HepG2 (cell line): ENCODE results near the gene BICRAL. TPM values are rescaled to one million over a fixed set of nuclear protein-coding genes. Genes with fewer than 3 reads are reported as not detected.

Source experiments
- ARNT ChIP-seq: fragments of 450-650 bp; IDR thresholded peaks from 2 replicates; pipeline ENCODE4 v1.6.1; 2017
- ETV5 ChIP-seq: IDR thresholded peaks from 2 replicates; pipeline ENCODE4 v1.6.1; 2018; ENCODE audit warnings: missing biosample characterization, missing genetic modification reagents, inconsistent platforms, borderline replicate concordance
- KDM4B ChIP-seq: sonication (generic); formaldehyde crosslinking; IDR thresholded peaks from 2 replicates; pipeline ENCODE4 v1.4.0; 2020; ENCODE audit warnings: missing genetic modification reagents
- MBNL3 ChIP-seq: fragments of 250-450 bp; sonication (Bioruptor Pico); conservative IDR thresholded peaks from 2 replicates; pipeline ENCODE4 v1.8.0; 2022; ENCODE audit warnings: mild to moderate bottlenecking, inconsistent platforms
- NFIB ChIP-seq: sonication (generic); formaldehyde crosslinking; IDR thresholded peaks from 2 replicates; pipeline ENCODE4 v1.9.0; 2021; ENCODE audit warnings: missing genetic modification reagents, mild to moderate bottlenecking, borderline replicate concordance
- NFYB ChIP-seq: sonication (generic); formaldehyde crosslinking; IDR thresholded peaks from 2 replicates; pipeline ENCODE4 v1.4.0; 2020; ENCODE audit warnings: missing genetic modification reagents
- TBP ChIP-seq: sonication (generic); formaldehyde crosslinking; IDR thresholded peaks from 2 replicates; pipeline ENCODE4 v1.5.0; 2020; ENCODE audit warnings: missing genetic modification reagents
- TOPORS ChIP-seq: sonication (generic); formaldehyde crosslinking; IDR thresholded peaks from 2 replicates; pipeline ENCODE4 v1.8.0; 2023; ENCODE audit warnings: mild to moderate bottlenecking, missing genetic modification reagents
- ZBTB42 ChIP-seq: sonication (generic); formaldehyde crosslinking; IDR thresholded peaks from 2 replicates; pipeline ENCODE4 v1.5.0; 2020; ENCODE audit warnings: mild to moderate bottlenecking, missing genetic modification reagents
- ZFAT ChIP-seq: sonication (generic); formaldehyde crosslinking; conservative IDR thresholded peaks from 2 replicates; pipeline ENCODE4 v1.8.1; 2023; ENCODE audit warnings: missing genetic modification reagents, inconsistent platforms
- ZNF234 ChIP-seq: sonication (generic); formaldehyde crosslinking; conservative IDR thresholded peaks from 2 replicates; pipeline ENCODE4 v1.5.1; 2020; ENCODE audit warnings: mild to moderate bottlenecking, missing genetic modification reagents
- ZNF256 ChIP-seq: sonication (generic); formaldehyde crosslinking; conservative IDR thresholded peaks from 2 replicates; pipeline ENCODE4 v1.4.0; 2020; ENCODE audit warnings: missing genetic modification reagents
- ZNF260 ChIP-seq: sonication (generic); formaldehyde crosslinking; IDR thresholded peaks from 2 replicates; pipeline ENCODE4 v1.4.0; 2020; ENCODE audit warnings: missing genetic modification reagents, low read depth, mild to moderate bottlenecking, borderline replicate concordance
- ZNF431 ChIP-seq: sonication (generic); formaldehyde crosslinking; IDR thresholded peaks from 2 replicates; pipeline ENCODE4 v1.9.0; 2022; ENCODE audit warnings: missing genetic modification reagents, low read depth, mild to moderate bottlenecking, borderline replicate concordance
- ZNF878 ChIP-seq: sonication (generic); formaldehyde crosslinking; IDR thresholded peaks from 2 replicates; pipeline ENCODE4 v1.8.1; 2023; ENCODE audit warnings: mild to moderate bottlenecking, missing genetic modification reagents, moderate library complexity
- polyA plus RNA-seq, 8 experiments: library from polyadenylated mRNA; depleted of rRNA in 3 of 8; stranded (reverse) in 7 of 8; unstranded in 1 of 8; fragments of >200 nt; fragmentation: Illumina TruSeq in 4 of 8; extraction: Trizol in 4 of 8; gene quantifications; 2 replicates each; pipeline versions ENCODE4 v1.2.1 to v1.2.3, GENCODE V29; 2011 to 2016; ENCODE audit warnings: low read depth in 4 of 8, missing spikeins in 1 of 8, mixed read lengths in 1 of 8; ENCODE audit not compliant: insufficient read depth in 1 of 8
- total RNA-seq, 5 experiments: library from RNA; depleted of rRNA; stranded (reverse); fragments of >200 nt; fragmentation: Illumina TruSeq; extraction: Trizol; gene quantifications; 2 replicates each; pipeline ENCODE4 v1.2.3, GENCODE V29; 2016; ENCODE audit warnings: low read depth in 1 of 5
- TF ChIP-seq, protein P1 (sequence below): sonication (generic); formaldehyde crosslinking; IDR thresholded peaks from 2 replicates; pipeline ENCODE4 v1.5.1; 2020; ENCODE audit warnings: mild to moderate bottlenecking, moderate library complexity, missing genetic modification reagents
- TF ChIP-seq, protein P2 (sequence below): IDR thresholded peaks from 2 replicates; pipeline ENCODE4 v1.6.1; 2012; ENCODE audit warnings: low read depth, low read length, improper control_type of control experiment
- TF ChIP-seq, protein P3 (sequence below): sonication (generic); formaldehyde crosslinking; IDR thresholded peaks from 2 replicates; pipeline ENCODE4 v1.4.0; 2020; ENCODE audit warnings: missing genetic modification reagents, borderline replicate concordance
- TF ChIP-seq, protein P4 (sequence below): sonication (generic); formaldehyde crosslinking; IDR thresholded peaks from 2 replicates; pipeline ENCODE4 v1.5.0; 2020; ENCODE audit warnings: missing genetic modification reagents

BICRAL gene
- total and polyA plus RNA-seq, 2 of the 13 experiments (the other 11 are each of a cell fraction or from before 2014, with no cell fraction given), result 5.0 to 13.5 TPM

DNA sequence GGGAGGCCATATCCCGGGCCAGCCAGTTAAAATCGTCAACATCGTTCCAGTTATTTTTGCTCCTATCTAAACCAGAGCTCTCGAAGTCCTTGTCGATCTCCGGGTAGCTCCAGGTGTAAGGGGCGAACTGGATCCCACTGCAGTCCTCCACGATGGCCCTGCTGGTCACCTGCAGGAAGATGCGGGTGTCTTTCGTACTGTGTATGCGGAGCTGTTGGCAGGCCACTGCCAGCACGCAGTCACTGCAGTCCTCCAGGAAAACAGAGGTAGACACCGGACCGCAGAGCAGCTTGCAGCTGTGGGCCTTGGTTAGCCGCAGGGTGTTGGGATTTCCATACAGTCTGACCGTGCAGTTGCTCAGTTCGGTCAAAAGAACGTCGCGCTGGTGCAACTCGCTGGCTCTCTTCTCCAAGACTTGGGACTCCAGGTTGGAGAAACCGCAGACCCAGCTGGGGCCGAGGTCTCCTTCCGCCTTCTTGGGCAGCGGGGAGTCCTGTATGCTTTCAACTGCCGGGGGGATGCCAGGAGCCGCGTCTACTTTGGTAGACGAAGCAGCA, 36.7 kb upstream of the BICRAL start (continued):
- TF ChIP-seq, protein P1, sequence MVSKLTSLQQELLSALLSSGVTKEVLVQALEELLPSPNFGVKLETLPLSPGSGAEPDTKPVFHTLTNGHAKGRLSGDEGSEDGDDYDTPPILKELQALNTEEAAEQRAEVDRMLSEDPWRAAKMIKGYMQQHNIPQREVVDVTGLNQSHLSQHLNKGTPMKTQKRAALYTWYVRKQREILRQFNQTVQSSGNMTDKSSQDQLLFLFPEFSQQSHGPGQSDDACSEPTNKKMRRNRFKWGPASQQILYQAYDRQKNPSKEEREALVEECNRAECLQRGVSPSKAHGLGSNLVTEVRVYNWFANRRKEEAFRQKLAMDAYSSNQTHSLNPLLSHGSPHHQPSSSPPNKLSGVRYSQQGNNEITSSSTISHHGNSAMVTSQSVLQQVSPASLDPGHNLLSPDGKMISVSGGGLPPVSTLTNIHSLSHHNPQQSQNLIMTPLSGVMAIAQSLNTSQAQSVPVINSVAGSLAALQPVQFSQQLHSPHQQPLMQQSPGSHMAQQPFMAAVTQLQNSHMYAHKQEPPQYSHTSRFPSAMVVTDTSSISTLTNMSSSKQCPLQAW (CRISPR knock-in tag), result 0 out of 2 replicates have a peak, but pooled peaks have one; percentile 28
- TF ChIP-seq ZNF260 (CRISPR knock-in tag), result no peak
- TF ChIP-seq ZFAT (CRISPR knock-in tag), result no peak
- 0 out of 2 replicates have a peak, but pooled peaks have one; percentile 6 for TF ChIP-seq TOPORS (CRISPR knock-in tag)
- no peak for TF ChIP-seq ZNF256 (CRISPR knock-in tag)
- TF ChIP-seq, protein P2, sequence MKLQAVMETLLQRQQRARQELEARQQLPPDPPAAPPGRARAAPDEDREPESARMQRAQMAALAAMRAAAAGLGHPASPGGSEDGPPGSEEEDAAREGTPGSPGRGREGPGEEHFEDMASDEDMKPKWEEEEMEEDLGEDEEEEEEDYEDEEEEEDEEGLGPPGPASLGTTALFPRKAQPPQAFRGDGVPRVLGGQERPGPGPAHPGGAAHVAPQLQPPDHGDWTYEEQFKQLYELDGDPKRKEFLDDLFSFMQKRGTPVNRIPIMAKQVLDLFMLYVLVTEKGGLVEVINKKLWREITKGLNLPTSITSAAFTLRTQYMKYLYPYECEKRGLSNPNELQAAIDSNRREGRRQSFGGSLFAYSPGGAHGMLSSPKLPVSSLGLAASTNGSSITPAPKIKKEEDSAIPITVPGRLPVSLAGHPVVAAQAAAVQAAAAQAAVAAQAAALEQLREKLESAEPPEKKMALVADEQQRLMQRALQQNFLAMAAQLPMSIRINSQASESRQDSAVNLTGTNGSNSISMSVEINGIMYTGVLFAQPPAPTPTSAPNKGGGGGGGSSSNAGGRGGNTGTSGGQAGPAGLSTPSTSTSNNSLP, result no peak
- TF ChIP-seq TBP, result no peak
- TF ChIP-seq, protein P3, sequence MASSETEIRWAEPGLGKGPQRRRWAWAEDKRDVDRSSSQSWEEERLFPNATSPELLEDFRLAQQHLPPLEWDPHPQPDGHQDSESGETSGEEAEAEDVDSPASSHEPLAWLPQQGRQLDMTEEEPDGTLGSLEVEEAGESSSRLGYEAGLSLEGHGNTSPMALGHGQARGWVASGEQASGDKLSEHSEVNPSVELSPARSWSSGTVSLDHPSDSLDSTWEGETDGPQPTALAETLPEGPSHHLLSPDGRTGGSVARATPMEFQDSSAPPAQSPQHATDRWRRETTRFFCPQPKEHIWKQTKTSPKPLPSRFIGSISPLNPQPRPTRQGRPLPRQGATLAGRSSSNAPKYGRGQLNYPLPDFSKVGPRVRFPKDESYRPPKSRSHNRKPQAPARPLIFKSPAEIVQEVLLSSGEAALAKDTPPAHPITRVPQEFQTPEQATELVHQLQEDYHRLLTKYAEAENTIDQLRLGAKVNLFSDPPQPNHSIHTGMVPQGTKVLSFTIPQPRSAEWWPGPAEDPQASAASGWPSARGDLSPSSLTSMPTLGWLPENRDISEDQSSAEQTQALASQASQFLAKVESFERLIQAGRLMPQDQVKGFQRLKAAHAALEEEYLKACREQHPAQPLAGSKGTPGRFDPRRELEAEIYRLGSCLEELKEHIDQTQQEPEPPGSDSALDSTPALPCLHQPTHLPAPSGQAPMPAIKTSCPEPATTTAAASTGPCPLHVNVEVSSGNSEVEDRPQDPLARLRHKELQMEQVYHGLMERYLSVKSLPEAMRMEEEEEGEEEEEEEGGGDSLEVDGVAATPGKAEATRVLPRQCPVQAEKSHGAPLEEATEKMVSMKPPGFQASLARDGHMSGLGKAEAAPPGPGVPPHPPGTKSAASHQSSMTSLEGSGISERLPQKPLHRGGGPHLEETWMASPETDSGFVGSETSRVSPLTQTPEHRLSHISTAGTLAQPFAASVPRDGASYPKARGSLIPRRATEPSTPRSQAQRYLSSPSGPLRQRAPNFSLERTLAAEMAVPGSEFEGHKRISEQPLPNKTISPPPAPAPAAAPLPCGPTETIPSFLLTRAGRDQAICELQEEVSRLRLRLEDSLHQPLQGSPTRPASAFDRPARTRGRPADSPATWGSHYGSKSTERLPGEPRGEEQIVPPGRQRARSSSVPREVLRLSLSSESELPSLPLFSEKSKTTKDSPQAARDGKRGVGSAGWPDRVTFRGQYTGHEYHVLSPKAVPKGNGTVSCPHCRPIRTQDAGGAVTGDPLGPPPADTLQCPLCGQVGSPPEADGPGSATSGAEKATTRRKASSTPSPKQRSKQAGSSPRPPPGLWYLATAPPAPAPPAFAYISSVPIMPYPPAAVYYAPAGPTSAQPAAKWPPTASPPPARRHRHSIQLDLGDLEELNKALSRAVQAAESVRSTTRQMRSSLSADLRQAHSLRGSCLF, result no peak
- no peak for TF ChIP-seq ETV5
- TF ChIP-seq NFYB (CRISPR knock-in tag), result no peak
- no peak for TF ChIP-seq KDM4B (CRISPR knock-in tag)
- TF ChIP-seq ZNF234, result no peak
- TF ChIP-seq NFIB (CRISPR knock-in tag), result no peak
- TF ChIP-seq, protein P4, sequence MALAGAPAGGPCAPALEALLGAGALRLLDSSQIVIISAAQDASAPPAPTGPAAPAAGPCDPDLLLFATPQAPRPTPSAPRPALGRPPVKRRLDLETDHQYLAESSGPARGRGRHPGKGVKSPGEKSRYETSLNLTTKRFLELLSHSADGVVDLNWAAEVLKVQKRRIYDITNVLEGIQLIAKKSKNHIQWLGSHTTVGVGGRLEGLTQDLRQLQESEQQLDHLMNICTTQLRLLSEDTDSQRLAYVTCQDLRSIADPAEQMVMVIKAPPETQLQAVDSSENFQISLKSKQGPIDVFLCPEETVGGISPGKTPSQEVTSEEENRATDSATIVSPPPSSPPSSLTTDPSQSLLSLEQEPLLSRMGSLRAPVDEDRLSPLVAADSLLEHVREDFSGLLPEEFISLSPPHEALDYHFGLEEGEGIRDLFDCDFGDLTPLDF (CRISPR knock-in tag), result no peak
- TF ChIP-seq ZBTB42 (CRISPR knock-in tag), result no peak
- no peak for TF ChIP-seq ZNF431 (CRISPR knock-in tag)
- 0 out of 2 replicates have a peak, but pooled peaks have one; percentile 21 for TF ChIP-seq ZNF878 (CRISPR knock-in tag)
- TF ChIP-seq MBNL3 (CRISPR knock-in tag), result no peak
- no peak for TF ChIP-seq ARNT
